Activated naive CD4-positive, alpha-beta T cell treated with anti-CD3 and anti-CD28 coated beads, Interleukin-2, amount 50 U/mL, for 24 hours (primary cell): Measurements from ENCODE around the gene TICAM2.

Experiments used
- H3K27ac Mint-ChIP-seq: one replicate; pipeline ENCODE4 v1.8.0; 2021; ENCODE audit warnings: mild to moderate bottlenecking, mixed read lengths
- H3K27me3 Mint-ChIP-seq: one replicate; pipeline ENCODE4 v1.8.0; 2021; ENCODE audit warnings: mixed read lengths
- H3K36me3 Mint-ChIP-seq: one replicate; pipeline ENCODE4 v1.8.0; 2021; ENCODE audit warnings: mixed read lengths
- H3K4me1 Mint-ChIP-seq: one replicate; pipeline ENCODE4 v1.8.0; 2021; ENCODE audit warnings: mixed read lengths
- H3K4me3 Mint-ChIP-seq: one replicate; pipeline ENCODE4 v1.8.0; 2021; ENCODE audit warnings: mild to moderate bottlenecking, mixed read lengths
- H3K9me3 Mint-ChIP-seq: one replicate; pipeline ENCODE4 v1.8.0; 2021; ENCODE audit warnings: mixed read lengths

Gene TICAM2

DNA sequence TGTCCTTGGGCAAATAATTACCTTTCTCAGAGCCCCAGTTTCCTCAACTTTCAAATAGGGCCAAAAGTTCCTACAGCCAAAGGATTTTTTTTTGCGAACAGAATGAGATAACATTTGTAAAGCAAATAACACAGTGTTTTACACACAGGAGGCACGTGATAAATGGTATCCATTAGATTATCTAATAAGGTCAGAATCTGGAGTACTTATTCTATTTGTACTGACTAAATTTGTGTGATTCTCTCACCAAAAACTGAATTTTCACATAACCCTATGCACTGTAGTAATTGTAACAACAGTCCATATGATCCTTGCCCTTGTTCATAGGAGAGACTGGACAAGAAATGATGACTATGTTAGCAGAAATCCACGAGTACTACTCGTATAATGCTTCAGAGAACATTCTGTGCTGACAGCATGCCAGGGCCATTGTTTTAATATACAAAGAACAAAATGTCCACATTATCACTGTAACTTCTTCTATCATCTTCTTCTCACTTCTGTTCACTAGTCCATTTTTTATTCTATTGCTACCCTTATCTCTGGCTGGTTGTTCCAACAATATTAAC lies 43.8 kb downstream of the TICAM2 start:
- Mint-ChIP-seq H3K27ac (peak overlapping the region; percentile 38), H3K36me3 (no peaks in the 10 kb centered on the region), H3K27me3 (peaks cover 3% of the 10 kb centered on the region), H3K9me3 (no peaks in the 10 kb centered on the region), H3K4me1 (peaks cover 15% of the 10 kb centered on the region), H3K4me3 (no peak overlapping the region)

DNA sequence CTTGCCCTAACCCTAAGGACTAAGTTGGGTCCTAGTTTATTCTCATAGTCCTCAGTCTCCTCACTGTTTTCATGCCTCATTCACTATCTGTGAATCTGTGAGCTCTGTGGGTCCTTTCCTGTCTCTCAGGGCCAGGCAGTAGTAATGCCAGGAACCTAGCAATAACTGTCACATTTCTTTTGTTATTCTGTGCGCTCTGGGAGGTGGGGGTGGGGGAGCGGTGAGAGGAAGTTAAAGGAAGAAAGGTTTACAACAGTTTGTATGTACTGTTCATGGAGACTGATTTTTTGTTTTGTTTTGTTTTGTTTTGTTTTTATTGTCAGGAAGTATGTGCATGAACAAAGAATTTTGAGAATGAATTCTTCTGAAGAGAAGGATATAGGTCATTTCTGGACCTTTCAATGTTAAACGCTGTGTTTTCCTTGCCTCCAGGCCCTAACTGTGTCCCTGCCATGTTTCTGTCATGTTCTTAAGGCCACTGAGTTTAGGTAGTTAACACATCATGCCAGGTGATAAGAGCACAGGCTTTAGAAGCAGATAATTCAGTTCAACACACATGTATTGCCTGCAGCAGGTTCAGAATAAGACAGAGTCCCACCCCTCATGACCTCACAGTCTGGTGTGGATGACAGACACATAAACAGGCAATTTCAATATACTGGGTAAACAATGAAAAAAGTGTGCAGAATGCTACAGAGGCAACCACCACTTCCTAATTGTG lies 44.5 kb downstream of the TICAM2 start:
- Mint-ChIP-seq H3K36me3 (peaks cover 2% of the 10 kb centered on the region), H3K4me1 (peaks cover 15% of the 10 kb centered on the region), H3K27ac (peak overlapping the region; percentile 38), H3K27me3 (no peaks in the 10 kb centered on the region), H3K4me3 (no peak overlapping the region), H3K9me3 (no peaks in the 10 kb centered on the region)

DNA sequence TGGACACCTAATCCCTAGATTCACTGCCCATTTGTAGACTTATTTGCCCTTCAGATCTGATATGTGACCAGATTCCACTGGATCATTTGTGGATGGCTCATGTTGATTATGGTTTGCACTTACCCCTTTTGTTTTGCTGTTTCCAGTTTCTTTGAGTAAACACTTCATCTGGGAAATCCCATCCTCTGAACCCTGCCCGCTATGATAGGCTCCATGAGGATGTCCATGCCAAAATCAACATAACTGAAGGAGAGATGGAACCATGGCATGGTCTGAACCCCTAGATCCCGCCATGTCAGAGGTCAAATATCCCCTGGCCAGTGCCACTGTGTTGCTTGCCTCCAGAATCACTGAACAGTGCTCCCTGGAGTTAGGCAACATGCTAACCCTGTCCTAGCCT lies 46.0 kb downstream of the TICAM2 start:
- no peaks in the 10 kb centered on the region for H3K27me3 Mint-ChIP-seq
- no peak overlapping the region for H3K4me3 Mint-ChIP-seq

DNA sequence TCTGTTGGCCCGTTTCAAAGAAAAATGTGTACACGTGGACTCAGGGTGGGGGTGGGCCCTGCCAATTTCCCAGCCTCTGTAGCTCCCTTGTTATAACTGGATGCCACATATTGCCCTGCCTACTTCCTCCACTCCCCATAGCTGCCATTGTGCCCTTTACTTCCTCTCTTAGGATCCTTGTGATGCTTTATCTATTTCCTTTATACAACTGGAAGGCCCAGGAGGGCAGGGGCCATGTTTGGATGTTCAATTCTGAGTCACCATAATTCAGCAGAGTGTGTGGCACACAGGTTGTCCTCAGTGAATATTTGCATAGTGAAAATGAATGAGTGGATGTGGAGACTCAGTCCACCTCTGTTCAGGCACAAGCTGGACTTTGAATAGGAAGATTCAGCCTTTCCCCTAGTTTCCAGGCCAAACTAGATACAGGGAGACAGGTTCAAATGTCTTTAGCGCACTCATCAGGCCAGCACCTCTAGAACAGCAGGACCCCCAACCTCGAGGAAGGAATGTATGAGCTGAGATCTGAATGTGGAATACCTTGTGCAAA lies 47.1 kb downstream of the TICAM2 start:
- no peaks in the 10 kb centered on the region for H3K27me3 Mint-ChIP-seq
- H3K4me1 Mint-ChIP-seq, result peaks cover 15% of the 10 kb centered on the region
- H3K9me3 Mint-ChIP-seq, result no peaks in the 10 kb centered on the region
- peaks cover 2% of the 10 kb centered on the region for H3K36me3 Mint-ChIP-seq
- no peak overlapping the region for H3K4me3 Mint-ChIP-seq
- H3K27ac Mint-ChIP-seq, result no peak overlapping the region

More for the DNA sequence above, 46.0 kb downstream of the TICAM2 start:
- H3K9me3 Mint-ChIP-seq, result no peaks in the 10 kb centered on the region
- H3K36me3 Mint-ChIP-seq, result peaks cover 2% of the 10 kb centered on the region
- no peak overlapping the region for H3K27ac Mint-ChIP-seq
- H3K4me1 Mint-ChIP-seq, result peaks cover 15% of the 10 kb centered on the region

DNA sequence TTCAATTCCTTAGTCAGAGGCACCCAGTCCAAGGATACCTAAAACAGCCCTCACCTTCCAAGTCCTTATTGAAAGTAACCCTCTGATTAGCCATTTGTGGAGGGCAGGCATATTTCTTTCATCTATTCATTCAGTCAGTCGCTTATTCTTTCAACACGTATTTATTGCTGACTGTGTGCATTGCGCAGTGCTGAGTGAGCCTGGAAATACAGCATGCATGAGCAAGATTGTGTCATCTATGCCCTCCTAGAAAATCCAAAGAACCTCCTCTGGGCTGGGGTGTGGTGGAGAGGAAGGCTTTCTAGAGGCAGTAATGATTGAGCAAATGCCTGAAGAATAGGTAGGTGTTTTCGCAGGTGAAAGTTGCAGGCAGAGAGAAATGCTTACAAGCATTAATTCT lies 49.2 kb downstream of the TICAM2 start:
- H3K4me1 Mint-ChIP-seq, result peaks cover 14% of the 10 kb centered on the region
- no peaks in the 10 kb centered on the region for H3K27me3 Mint-ChIP-seq
- H3K27ac Mint-ChIP-seq, result no peak overlapping the region
- H3K36me3 Mint-ChIP-seq, result peaks cover 2% of the 10 kb centered on the region
- H3K4me3 Mint-ChIP-seq, result no peak overlapping the region
- H3K9me3 Mint-ChIP-seq, result no peaks in the 10 kb centered on the region

DNA sequence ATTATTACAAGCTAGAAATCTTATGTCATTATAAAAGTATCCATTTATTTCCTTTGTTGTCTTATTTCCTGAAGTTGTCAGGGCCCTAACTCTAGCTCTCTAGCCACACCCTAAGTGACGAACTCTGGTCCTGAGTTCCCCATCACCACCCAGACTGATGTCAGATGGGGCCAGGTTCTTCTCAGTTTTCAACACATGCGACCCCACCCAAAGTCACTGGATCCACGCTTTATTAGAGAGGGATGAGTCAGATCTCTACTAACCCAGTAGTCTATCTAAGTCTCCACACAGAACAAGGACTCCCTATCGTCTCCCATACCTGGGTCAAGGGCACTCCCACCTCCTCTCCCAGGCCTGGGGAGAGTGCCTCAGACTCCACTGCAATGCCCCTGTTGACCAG lies 50.9 kb downstream of the TICAM2 start:
- Mint-ChIP-seq H3K27me3 (no peaks in the 10 kb centered on the region), H3K4me3 (no peak overlapping the region), H3K9me3 (no peaks in the 10 kb centered on the region), H3K27ac (no peak overlapping the region), H3K36me3 (peaks cover 3% of the 10 kb centered on the region), H3K4me1 (no peaks in the 10 kb centered on the region)

DNA sequence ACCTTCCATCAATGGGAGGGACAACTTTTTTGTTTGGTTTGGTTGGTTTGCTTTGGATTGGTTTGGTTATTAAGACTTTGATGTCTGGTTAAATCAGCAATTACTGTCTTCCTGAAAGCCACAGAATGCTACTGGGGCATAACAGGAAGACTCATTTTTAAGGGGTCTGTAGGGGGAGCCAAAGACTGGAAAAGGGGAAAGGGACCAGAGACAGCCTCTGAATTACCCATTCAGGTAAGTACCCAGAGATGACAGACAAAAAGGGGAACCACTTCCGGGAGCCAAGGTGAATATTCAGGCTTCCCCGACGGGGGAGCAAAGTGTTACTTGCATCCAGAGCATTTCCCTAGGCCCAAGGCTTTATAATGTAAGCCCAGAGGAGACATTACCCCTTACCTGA lies 53.1 kb downstream of the TICAM2 start:
- H3K27me3 Mint-ChIP-seq, result no peaks in the 10 kb centered on the region
- peaks cover 5% of the 10 kb centered on the region for H3K36me3 Mint-ChIP-seq
- H3K27ac Mint-ChIP-seq, result no peak overlapping the region
- H3K4me1 Mint-ChIP-seq, result peaks cover 6% of the 10 kb centered on the region
- no peak overlapping the region for H3K4me3 Mint-ChIP-seq
- no peaks in the 10 kb centered on the region for H3K9me3 Mint-ChIP-seq

DNA sequence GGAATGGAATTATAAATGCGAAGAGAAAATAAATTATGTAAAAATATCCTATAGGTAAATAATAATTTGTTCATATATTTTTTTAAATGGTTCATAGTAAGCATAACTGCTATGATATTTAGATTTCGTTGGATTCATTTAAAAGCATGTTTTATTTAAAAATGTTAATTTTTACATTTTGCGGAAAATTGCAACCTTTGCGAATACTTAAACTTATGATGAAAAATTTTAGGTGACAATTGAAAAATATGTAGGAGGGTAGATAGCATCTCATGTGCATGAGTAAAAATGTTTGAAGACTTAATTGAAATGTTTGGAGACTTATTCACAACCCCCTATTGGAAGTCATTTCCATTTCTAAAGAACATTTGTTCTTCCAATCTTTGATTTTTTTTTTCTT lies 53.6 kb downstream of the TICAM2 start:
- Mint-ChIP-seq H3K27ac (no peak overlapping the region), H3K4me3 (no peak overlapping the region), H3K4me1 (peaks cover 6% of the 10 kb centered on the region), H3K9me3 (no peaks in the 10 kb centered on the region), H3K36me3 (peaks cover 5% of the 10 kb centered on the region), H3K27me3 (no peaks in the 10 kb centered on the region)

DNA sequence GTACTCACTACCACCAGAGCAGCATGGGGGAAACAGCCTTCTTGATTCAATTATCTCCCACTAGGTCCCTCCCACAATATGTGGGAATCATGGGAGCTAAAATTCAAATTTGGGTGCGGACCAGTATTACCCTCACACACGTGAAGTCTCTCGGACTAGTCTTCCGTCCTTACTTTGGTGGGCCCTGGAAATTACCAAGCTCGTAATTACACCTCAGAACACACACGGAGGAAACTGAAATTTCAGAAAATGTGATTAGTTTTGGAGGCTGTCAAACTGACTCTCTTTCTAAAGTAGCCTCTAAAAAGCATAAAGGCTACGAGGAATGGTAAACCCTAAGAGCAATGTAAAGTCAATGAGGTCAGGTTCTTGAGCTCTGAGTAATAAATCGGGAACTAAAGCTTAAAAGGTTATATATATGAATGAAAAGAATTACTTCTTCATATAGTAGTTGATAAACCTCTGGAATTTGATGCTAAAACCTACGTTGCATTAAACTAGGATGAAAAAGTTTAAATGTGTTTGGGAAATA lies 56.9 kb downstream of the TICAM2 start:
- Mint-ChIP-seq H3K27me3 (no peaks in the 10 kb centered on the region), H3K4me3 (peak overlapping the region; percentile 96), H3K36me3 (peaks cover 13% of the 10 kb centered on the region), H3K27ac (peak overlapping the region; percentile 88), H3K9me3 (no peaks in the 10 kb centered on the region), H3K4me1 (peaks cover 37% of the 10 kb centered on the region)

DNA sequence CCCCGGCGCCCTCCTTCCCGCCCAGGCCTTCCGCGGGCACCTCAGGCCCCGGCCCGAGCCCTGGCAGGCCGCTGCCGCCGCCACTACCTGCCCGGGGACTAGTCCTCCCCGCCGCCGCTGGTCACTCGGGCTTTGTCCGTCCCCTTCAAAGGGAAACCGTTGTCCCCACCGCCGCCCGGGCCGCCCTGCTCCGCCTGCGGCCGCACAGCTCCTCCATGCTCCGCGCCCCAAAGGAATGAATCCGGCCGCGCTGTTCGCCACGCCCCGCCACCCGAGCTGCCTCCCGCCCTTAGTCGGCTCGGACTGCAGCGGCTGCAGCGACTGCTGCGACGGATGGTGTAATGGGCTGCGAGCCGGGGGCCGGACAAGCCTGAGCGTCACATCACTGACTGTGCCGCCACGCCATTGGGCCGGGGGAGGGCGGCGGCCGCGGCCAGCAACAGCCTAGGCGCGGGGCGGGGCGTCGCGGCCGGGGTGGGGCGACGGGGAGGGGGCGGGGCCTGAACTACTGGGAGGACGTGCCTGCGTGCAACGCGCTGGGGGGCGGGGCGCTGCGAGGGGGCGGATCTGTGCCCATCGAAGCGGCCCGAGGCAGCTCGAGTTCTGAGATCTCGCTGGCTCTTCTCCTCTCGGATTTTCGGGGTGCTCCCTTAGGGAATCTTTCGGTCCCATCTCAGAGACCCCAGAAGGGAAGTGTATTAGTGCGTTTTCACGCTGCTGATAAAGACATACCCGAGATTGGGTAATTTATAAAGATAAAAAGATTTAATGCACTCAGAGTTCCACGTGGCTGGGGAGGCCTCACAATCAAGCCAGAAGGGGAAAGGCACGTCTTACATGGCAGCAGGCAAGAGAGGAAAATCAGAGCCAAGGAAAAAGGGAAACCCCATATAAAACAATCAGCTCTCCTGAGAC lies 57.6 kb downstream of the TICAM2 start, which contains the start of gene FEM1C:
TSS of gene FEM1C (minus strand) at position 340 of the 915 bp plus-strand sequence. CDS start 1,282 bp downstream, outside the sequence.
- peaks cover 18% of the 10 kb centered on the region for H3K36me3 Mint-ChIP-seq
- H3K4me3 Mint-ChIP-seq, result peak within 1 kb of the TSS; percentile 96
- peaks cover 44% of the 10 kb centered on the region for H3K4me1 Mint-ChIP-seq
- H3K27ac Mint-ChIP-seq, result peak within 1 kb of the TSS; percentile 96
- no peaks in the 10 kb centered on the region for H3K27me3 Mint-ChIP-seq
- H3K9me3 Mint-ChIP-seq, result no peaks in the 10 kb centered on the region

DNA sequence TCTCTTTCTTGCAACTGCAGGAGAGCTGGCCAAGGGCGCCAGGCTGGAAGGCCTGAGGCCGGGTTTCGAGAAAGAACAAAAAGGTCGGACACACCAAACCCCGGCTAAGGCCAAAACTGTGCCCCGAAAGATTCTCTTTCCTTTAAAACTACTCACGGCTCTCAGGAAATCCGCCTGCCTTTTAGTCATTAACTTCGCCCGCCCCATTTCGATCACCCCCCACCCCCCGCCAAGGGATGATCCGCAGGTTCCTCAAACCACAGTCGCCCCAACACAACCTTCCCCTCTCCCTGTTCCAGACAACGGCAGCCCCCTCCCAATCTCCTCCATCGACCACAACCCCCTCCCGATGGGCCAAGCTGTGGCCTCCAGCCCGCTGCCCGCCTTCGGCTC lies 58.2 kb downstream of the TICAM2 start:
- Mint-ChIP-seq H3K4me3 (peak overlapping the region; percentile 96), H3K9me3 (no peaks in the 10 kb centered on the region), H3K27me3 (no peaks in the 10 kb centered on the region), H3K4me1 (peaks cover 51% of the 10 kb centered on the region), H3K27ac (peak overlapping the region; percentile 96), H3K36me3 (peaks cover 20% of the 10 kb centered on the region)

DNA sequence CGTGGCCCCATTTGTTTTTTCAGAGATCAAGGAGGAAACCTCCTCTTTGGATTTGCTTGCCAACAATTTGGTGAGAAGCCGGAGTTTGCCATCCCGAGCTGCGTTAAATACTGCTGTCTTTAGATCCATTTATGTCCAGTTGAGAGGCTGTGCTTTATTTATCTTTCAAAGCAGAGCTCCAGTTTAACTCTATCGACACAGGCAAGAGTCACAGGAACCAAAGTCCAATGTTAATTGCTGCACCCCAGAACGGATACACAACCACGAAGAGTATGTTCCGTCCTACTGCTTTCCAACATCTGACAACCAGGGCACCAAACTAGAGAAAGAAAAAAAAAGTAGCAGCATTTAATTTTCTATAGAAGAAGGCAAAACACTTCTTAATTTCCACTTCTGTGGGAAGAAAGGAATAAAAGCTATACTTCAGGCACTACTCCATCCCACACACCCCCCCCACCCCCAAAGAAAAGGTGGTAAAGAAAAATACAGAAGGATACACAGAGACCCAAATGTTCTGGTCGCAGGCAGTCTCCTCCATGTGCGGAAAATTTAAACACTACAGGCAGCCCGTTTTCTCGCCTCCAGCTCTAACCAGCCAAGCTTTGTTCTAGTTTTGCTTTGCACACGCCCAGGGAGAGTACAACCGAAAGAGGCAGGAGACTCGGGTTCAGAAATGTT lies 58.8 kb downstream of the TICAM2 start:
- Mint-ChIP-seq H3K27ac (peak overlapping the region; percentile 96), H3K36me3 (peaks cover 24% of the 10 kb centered on the region), H3K4me1 (peaks cover 56% of the 10 kb centered on the region), H3K27me3 (no peaks in the 10 kb centered on the region), H3K9me3 (no peaks in the 10 kb centered on the region), H3K4me3 (peak overlapping the region; percentile 96)

DNA sequence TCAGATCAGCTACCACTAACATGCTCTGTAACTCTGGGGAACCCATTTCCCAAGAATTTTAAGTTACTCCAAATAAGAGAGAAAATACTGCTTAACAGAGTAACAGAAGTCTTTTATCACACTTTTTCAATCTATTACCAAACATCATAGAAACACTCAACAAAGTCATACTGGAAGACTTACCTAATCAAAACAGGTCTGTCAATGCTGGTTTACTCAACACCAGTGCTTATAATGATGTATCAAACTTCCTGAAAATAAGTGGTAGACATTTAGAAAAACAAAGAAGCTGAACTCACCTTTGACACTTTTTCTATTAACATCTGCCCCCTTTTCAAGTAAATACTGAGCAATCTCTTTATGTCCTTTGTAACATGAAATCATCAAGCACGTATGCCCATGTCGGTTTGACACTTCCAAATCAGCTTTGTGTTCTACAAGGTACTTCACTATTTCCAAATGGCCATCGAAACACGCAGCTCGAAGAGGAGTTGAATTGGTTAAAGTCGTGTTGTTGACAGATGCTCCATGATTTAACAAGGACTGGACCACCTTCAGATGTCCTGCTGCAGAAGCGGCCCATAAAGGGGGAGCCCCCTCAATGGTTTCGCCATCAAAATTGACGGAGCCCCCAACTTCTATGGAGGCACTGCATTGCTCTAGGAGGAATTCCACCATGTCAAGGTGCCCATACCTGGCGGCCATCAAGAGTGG lies 59.5 kb downstream of the TICAM2 start:
- Mint-ChIP-seq H3K27ac (peak overlapping the region; percentile 96), H3K36me3 (peaks cover 28% of the 10 kb centered on the region), H3K4me1 (peaks cover 63% of the 10 kb centered on the region)

DNA sequence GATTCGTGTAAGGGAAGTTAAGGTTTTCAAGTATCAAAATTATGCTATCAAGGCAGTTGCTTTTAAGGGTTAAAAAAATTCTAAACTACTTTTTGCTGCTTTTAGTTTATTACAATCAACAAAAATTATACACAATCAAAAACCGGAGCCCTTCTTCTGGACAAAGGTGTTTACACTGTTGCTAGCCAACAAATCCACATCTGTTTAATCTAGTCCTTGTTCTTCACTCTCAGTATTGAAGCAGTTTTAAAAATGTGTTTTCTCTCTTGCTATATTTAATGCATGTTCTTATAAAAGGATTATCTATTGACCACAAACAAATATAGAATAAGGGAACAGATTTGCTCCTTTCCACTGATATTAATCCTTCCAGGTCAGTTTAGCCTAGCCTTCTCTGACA lies 60.2 kb downstream of the TICAM2 start:
- H3K9me3 Mint-ChIP-seq, result no peaks in the 10 kb centered on the region
- peaks cover 31% of the 10 kb centered on the region for H3K36me3 Mint-ChIP-seq
- no peak overlapping the region for H3K27ac Mint-ChIP-seq
- H3K4me1 Mint-ChIP-seq, result peaks cover 70% of the 10 kb centered on the region
- H3K4me3 Mint-ChIP-seq, result peak overlapping the region; percentile 96
- H3K27me3 Mint-ChIP-seq, result no peaks in the 10 kb centered on the region

More for the DNA sequence above, 59.5 kb downstream of the TICAM2 start:
- H3K9me3 Mint-ChIP-seq, result no peaks in the 10 kb centered on the region
- H3K27me3 Mint-ChIP-seq, result no peaks in the 10 kb centered on the region
- peak overlapping the region; percentile 96 for H3K4me3 Mint-ChIP-seq
